Naive B cell (primary cell): ENCODE data around the gene LRRC28. TPM values are rescaled to one million over a fixed set of nuclear protein-coding genes. Genes with fewer than 3 reads are reported as not detected.
A peak's percentile ranks its signal among the peaks of the same experiment; 100 is the strongest.

Source experiments
- ATAC-seq, 2 donors: fragments of 150-1000 bp; cut with Tn5 transposase; 2 replicates each; pipeline ENCODE4 v1.10.0; 2021; ENCODE audit warnings: low read depth in 2 of 2, mild to moderate bottlenecking in 2 of 2, moderate library complexity in 2 of 2
- DNase-seq: peaks from one replicate; pipeline ENCODE4 v3.0.0; 2022
- H3K27ac Mint-ChIP-seq, 6 donors: one replicate each; pipeline ENCODE4 v1.8.0; 2020 to 2022; ENCODE audit warnings: mild to moderate bottlenecking in 6 of 6, mixed read lengths in 6 of 6, moderate library complexity in 5 of 6, inconsistent platforms in 2 of 6
- H3K27me3 Mint-ChIP-seq, 3 donors: one replicate each; pipeline ENCODE4 v1.8.0; 2021 to 2022; ENCODE audit warnings: mixed read lengths in 3 of 3, mild to moderate bottlenecking in 1 of 3
- H3K36me3 Mint-ChIP-seq, 2 donors: one replicate each; pipeline ENCODE4 v1.8.0; 2020 to 2022; ENCODE audit warnings: mixed read lengths in 2 of 2, inconsistent platforms in 1 of 2, mild to moderate bottlenecking in 1 of 2
- H3K4me1 Mint-ChIP-seq, 3 donors: one replicate each; pipeline ENCODE4 v1.8.0; 2020 to 2022; ENCODE audit warnings: mixed read lengths in 3 of 3, inconsistent platforms in 1 of 3, mild to moderate bottlenecking in 1 of 3, moderate library complexity in 1 of 3
- H3K4me3 Mint-ChIP-seq, 8 donors: one replicate each; pipeline ENCODE4 v1.8.0; 2020 to 2022; ENCODE audit warnings: mild to moderate bottlenecking in 8 of 8, mixed read lengths in 8 of 8, moderate library complexity in 8 of 8, inconsistent platforms in 2 of 8
- H3K9me3 Mint-ChIP-seq, 7 donors: one replicate each; pipeline ENCODE4 v1.8.0; 2020 to 2022; ENCODE audit warnings: mixed read lengths in 7 of 7, mild to moderate bottlenecking in 5 of 7, inconsistent platforms in 2 of 7, moderate library complexity in 1 of 7
- polyA plus RNA-seq, 6 donors: library from polyadenylated mRNA; unstranded; fragments of 300-500 nt; fragmentation: Illumina TruSeq; gene quantifications; one replicate each; pipeline ENCODE4 v1.2.3, GENCODE V29; 2021; ENCODE audit warnings: low read depth in 6 of 6

The LRRC28 gene
- polyA plus RNA-seq, 6 donors from 2014 or later, result 20.9 to 41.9 (median 26.9) TPM

- DNase-seq (no peak), ATAC-seq (no peak)
- no peaks in the 10 kb centered on the region for H3K36me3 Mint-ChIP-seq
- no peaks in the 10 kb centered on the region for H3K27me3 Mint-ChIP-seq
- H3K4me3 Mint-ChIP-seq, result no peak overlapping the region
- H3K4me1 Mint-ChIP-seq, result peaks cover 38 to 72% (median 46%) of the 10 kb centered on the region in 3 donors
- peak overlapping the region in 4 of 6 donors; percentile 53 to 86 (median 76) for H3K27ac Mint-ChIP-seq
- H3K9me3 Mint-ChIP-seq, result no peaks in the 10 kb centered on the region
Measured at GRCh38 chr15:99438691-99439523, 187.6 kb downstream of the LRRC28 start.

DNA sequence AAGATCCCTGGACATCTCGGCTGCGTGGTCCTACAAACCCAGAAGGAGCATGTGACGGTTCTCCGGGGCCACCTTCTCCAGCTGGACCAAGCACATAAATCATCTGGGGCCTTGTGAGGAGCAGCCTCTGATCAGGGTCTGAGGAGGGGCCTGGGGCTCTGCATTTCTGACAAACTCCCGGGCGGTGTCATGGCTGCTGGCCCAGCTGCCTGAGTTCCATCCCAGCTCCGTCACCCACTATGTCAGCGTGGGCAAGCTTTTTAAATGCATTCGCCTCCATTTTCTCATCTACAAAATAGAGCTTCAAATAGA is 188.2 kb downstream of the LRRC28 start:
- Mint-ChIP-seq H3K9me3 (no peaks in the 10 kb centered on the region), H3K36me3 (no peaks in the 10 kb centered on the region), H3K27me3 (no peaks in the 10 kb centered on the region), H3K4me3 (no peak overlapping the region), H3K27ac (no peak overlapping the region), H3K4me1 (peaks cover 35 to 72% (median 44%) of the 10 kb centered on the region in 3 donors)
- DNase-seq, result no peak
- ATAC-seq, result no peak

DNA sequence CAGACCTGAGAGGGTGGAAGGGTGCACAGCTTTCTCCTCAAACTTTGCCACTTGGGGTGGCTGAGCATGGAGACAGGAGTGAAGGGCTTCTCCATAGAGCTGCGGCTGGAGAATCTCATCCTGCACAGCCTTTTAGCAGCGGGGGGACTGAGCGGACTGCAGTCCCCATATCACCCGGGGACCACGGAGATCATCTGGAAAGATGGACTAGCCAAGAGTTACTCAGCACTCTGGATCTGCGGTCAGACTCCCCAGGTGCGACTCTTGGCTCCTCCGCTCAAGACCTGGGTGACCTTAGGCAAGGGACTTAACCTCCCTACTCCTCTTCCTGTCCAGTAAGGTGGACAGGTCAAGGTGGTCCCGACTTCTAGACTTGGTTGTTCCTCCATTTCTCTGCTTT is 188.7 kb downstream of the LRRC28 start:
- peak overlapping the region in 1 of 6 donors; percentile 3 for H3K27ac Mint-ChIP-seq
- peaks cover 30 to 72% (median 38%) of the 10 kb centered on the region in 3 donors for H3K4me1 Mint-ChIP-seq
- no peaks in the 10 kb centered on the region for H3K9me3 Mint-ChIP-seq
- DNase-seq (no peak), ATAC-seq (no peak)
- H3K27me3 Mint-ChIP-seq, result no peaks in the 10 kb centered on the region
- no peak overlapping the region for H3K4me3 Mint-ChIP-seq
- no peaks in the 10 kb centered on the region for H3K36me3 Mint-ChIP-seq

Other genes starting within 250 kb of the LRRC28 start
- not detected for gene PGPEP1L, start 243.7 kb upstream of the LRRC28 start, polyA plus RNA-seq
- not detected for gene SYNM, start 146.4 kb upstream of the LRRC28 start, polyA plus RNA-seq
- 1 to 10 TPM in 1 of 6 donors, under 1 TPM in 2, not detected in 3; 0.58 to 1.1 (median 0.96) TPM for gene TTC23, start 1.9 kb upstream of the LRRC28 start, polyA plus RNA-seq